Tibial nerve (tissue), 4 donors: ENCODE measurements around the gene NDUFS4. TPM values are rescaled to one million over a fixed set of nuclear protein-coding genes. Genes with fewer than 3 reads are reported as not detected.
"Not testable (repeated sequence)": the region's sequence is repeated elsewhere in the genome, so short reads cannot be mapped to it uniquely, and the experiment has no call there.

Source experiments
- DNase-seq, 2 donors: peaks; one replicate each; pipeline ENCODE4 v3.0.0-alpha.2; 2019; ENCODE audit warnings: low spot score in 2 of 2
- H3K27ac ChIP-seq, 4 donors: fragments of 200-600 bp; sonication (generic) in 3 of 4; one replicate each; pipeline ENCODE4 v1.5.1; 2017 to 2019; ENCODE audit warnings: mild to moderate bottlenecking in 1 of 4
- H3K27me3 ChIP-seq, 2 donors: fragments of 200-600 bp; sonication (generic) in 1 of 2; one replicate each; pipeline versions ENCODE4 v1.5.1 to v1.6.0; 2017 to 2019
- H3K36me3 ChIP-seq, 3 donors: fragments of 200-600 bp; sonication (generic); one replicate each; pipeline ENCODE4 v1.5.1; 2018 to 2019
- H3K4me1 ChIP-seq, 4 donors: fragments of 200-600 bp; sonication (generic) in 3 of 4; one replicate each; pipeline ENCODE4 v1.5.1; 2017 to 2019
- H3K4me3 ChIP-seq, 4 donors: fragments of 200-600 bp; sonication (generic) in 3 of 4; one replicate each; pipeline ENCODE4 v1.5.1; 2017 to 2019; ENCODE audit warnings: mild to moderate bottlenecking in 1 of 4, moderate library complexity in 1 of 4
- H3K9me3 ChIP-seq, 4 donors: fragments of 200-600 bp; sonication (generic) in 3 of 4; one replicate each; pipeline ENCODE4 v1.5.1; 2017 to 2019
- CTCF ChIP-seq, 5 experiments: fragments of 200-600 bp in 3 of 5; fragments of 450-650 bp in 2 of 5; sonication (generic) in 3 of 5; IDR thresholded peaks; one replicate each; pipeline ENCODE4 v1.5.1; 2016 to 2019; ENCODE audit warnings: antibody characterized with exemption in 5 of 5, mild to moderate bottlenecking in 3 of 5, moderate library complexity in 2 of 5
- EP300 ChIP-seq, 2 donors: sonication (generic); formaldehyde crosslinking; IDR thresholded peaks; one replicate each; pipeline ENCODE4 v1.6.1; 2017; ENCODE audit warnings: antibody characterized with exemption in 2 of 2, mild to moderate bottlenecking in 1 of 2
- POLR2A ChIP-seq, 2 donors: fragments of 450-650 bp; IDR thresholded peaks; one replicate each; pipeline ENCODE4 v1.6.1; 2017; ENCODE audit warnings: antibody characterized with exemption in 2 of 2, mild to moderate bottlenecking in 2 of 2, moderate library complexity in 2 of 2
- WGBS, 2 donors: methylation state at CpG; one replicate each; pipeline ENCODE4 v1.1.5; 2018; 5-methylcytosine and 5-hydroxymethylcytosine counted together
- total RNA-seq, 4 donors: library from RNA; depleted of rRNA; stranded (reverse); fragments of >200 nt; gene quantifications; one replicate each; pipeline ENCODE4 v1.1.0, GENCODE V29; 2016

Gene NDUFS4
- total RNA-seq, 4 donors from 2014 or later, result 46.3 to 85.9 (median 67.7) TPM

DNA sequence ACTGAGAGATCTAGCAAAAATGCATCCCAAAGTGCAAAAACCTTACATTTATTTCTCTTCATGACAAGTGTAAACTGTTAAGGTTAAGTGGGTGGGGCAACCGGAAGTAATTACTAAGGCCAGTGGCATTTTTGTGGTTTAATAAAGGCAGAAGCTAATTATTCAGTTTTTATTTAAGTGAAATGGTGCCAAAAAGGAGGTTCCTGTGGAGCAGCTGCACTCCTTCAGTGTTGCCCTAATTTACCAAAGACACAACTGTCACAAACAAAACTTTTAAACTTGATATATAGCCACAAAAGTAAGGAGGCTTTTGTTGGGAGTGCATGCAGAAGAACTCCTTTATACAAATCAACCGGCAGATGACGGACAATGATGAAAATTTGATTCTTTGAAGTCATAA, 81.6 kb downstream of the NDUFS4 start:
- TF ChIP-seq EP300 (IDR thresholded peaks at IDR 0.05) (no peak), POLR2A (IDR thresholded peaks at IDR 0.05) (no peak), CTCF (IDR thresholded peaks at IDR 0.05) (no peak)
- DNase-seq, result no peak
- peaks cover 0 to 11% (median 0%) of the 10 kb centered on the region in 3 donors for H3K36me3 ChIP-seq
- H3K4me1 ChIP-seq, result peaks cover 0 to 17% (median 0%) of the 10 kb centered on the region in 4 donors
- H3K27ac ChIP-seq, result no peak overlapping the region
- H3K4me3 ChIP-seq, result no peak overlapping the region
- no peaks in the 10 kb centered on the region for H3K9me3 ChIP-seq
- WGBS, 2 donors, result 50 to 56% methylated on average over 3 of the region's 3 CpGs
- no peaks in the 10 kb centered on the region for H3K27me3 ChIP-seq

- 69 to 76% methylated on average over 4 of the region's 4 CpGs for WGBS, 2 donors
- peaks cover 0 to 17% (median 0%) of the 10 kb centered on the region in 4 donors for H3K4me1 ChIP-seq
- no peak for DNase-seq
- H3K9me3 ChIP-seq, result no peaks in the 10 kb centered on the region
- H3K27me3 ChIP-seq, result no peaks in the 10 kb centered on the region
- H3K36me3 ChIP-seq, result peaks cover 0 to 16% (median 0%) of the 10 kb centered on the region in 3 donors
- no peak overlapping the region for H3K4me3 ChIP-seq
- TF ChIP-seq POLR2A (IDR thresholded peaks at IDR 0.05) (no peak), EP300 (IDR thresholded peaks at IDR 0.05) (no peak), CTCF (IDR thresholded peaks at IDR 0.05) (no peak)
- H3K27ac ChIP-seq, result no peak overlapping the region
These were observed 83.0 kb downstream of the NDUFS4 start for GRCh38 chr5:53643445-53643844.

- Histone ChIP-seq H3K4me1 (peaks cover 0 to 17% (median 0%) of the 10 kb centered on the region in 4 donors), H3K4me3 (no peak overlapping the region)
- 62% methylated on average over 2 of the region's 2 CpGs for WGBS, 2 donors
These were observed 84.6 kb downstream of the NDUFS4 start for GRCh38 chr5:53645078-53645477.

GRCh38 chr5:53649352-53649751, 88.9 kb downstream of the NDUFS4 start:
- TF ChIP-seq CTCF (IDR thresholded peaks at IDR 0.05) (no peak), EP300 (IDR thresholded peaks at IDR 0.05) (no peak), POLR2A (IDR thresholded peaks at IDR 0.05) (no peak)
- no peaks in the 10 kb centered on the region for H3K4me1 ChIP-seq

More at GRCh38 chr5:53645078-53645477, 84.6 kb downstream of the NDUFS4 start:
- no peaks in the 10 kb centered on the region for H3K27me3 ChIP-seq
- no peak overlapping the region for H3K27ac ChIP-seq
- no peak for DNase-seq
- H3K36me3 ChIP-seq, result peaks cover 0 to 28% (median 0%) of the 10 kb centered on the region in 3 donors
- H3K9me3 ChIP-seq, result no peaks in the 10 kb centered on the region
- TF ChIP-seq EP300 (IDR thresholded peaks at IDR 0.05), result no peak
- no peak for TF ChIP-seq CTCF (IDR thresholded peaks at IDR 0.05)
- TF ChIP-seq POLR2A (IDR thresholded peaks at IDR 0.05), result no peak

GRCh38 chr5:53660573-53660972, 100.1 kb downstream of the NDUFS4 start:
- 89 to 96% methylated on average over 4 of the region's 4 CpGs for WGBS, 2 donors
- H3K4me3 ChIP-seq, H3K27ac ChIP-seq, H3K27me3 ChIP-seq, H3K9me3 ChIP-seq, DNase-seq, H3K4me1 ChIP-seq: not testable (repeated sequence)
- peaks cover 0 to 44% (median 0%) of the 10 kb centered on the region in 3 donors for H3K36me3 ChIP-seq

More at GRCh38 chr5:53649352-53649751, 88.9 kb downstream of the NDUFS4 start:
- Histone ChIP-seq H3K27me3 (no peaks in the 10 kb centered on the region), H3K36me3 (peaks cover 0 to 36% (median 0%) of the 10 kb centered on the region in 3 donors), H3K9me3 (no peaks in the 10 kb centered on the region), H3K4me3 (no peak overlapping the region), H3K27ac (no peak overlapping the region)
- DNase-seq, result no peak
- WGBS, 2 donors, result 78 to 97% methylated on average over 2 of the region's 2 CpGs

GRCh38 chr5:53665313-53665712, 104.9 kb downstream of the NDUFS4 start:
- not testable (repeated sequence) for H3K27me3 ChIP-seq, H3K27ac ChIP-seq, H3K9me3 ChIP-seq, DNase-seq, H3K4me3 ChIP-seq, H3K4me1 ChIP-seq
- 93 to 100% methylated on average over 7 to 11 of the region's 11 CpGs for WGBS, 2 donors
- peaks cover 0 to 48% (median 3%) of the 10 kb centered on the region in 3 donors for H3K36me3 ChIP-seq
